ENCODE data around the gene AKAP6.

DNA sequence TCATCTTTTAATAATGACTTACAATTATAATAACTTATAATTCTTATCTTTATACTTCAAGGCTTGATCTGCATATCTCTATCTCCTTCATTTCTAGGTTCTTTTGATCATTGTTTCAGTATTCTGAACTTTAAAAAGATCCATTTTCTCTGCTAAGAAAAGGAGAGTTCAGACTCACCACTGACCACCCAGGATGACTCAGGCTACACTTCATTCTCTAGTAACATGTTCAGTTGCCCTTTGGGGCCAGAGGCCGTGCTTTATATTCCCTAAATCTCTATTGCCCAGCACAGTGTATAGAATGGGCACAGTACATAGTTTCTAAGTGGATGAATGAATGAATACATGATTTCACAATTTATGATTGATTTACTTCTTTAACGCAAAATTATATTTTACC lies 268.7 kb downstream of the AKAP6 start:
- TF ChIP-seq, protein P1, sequence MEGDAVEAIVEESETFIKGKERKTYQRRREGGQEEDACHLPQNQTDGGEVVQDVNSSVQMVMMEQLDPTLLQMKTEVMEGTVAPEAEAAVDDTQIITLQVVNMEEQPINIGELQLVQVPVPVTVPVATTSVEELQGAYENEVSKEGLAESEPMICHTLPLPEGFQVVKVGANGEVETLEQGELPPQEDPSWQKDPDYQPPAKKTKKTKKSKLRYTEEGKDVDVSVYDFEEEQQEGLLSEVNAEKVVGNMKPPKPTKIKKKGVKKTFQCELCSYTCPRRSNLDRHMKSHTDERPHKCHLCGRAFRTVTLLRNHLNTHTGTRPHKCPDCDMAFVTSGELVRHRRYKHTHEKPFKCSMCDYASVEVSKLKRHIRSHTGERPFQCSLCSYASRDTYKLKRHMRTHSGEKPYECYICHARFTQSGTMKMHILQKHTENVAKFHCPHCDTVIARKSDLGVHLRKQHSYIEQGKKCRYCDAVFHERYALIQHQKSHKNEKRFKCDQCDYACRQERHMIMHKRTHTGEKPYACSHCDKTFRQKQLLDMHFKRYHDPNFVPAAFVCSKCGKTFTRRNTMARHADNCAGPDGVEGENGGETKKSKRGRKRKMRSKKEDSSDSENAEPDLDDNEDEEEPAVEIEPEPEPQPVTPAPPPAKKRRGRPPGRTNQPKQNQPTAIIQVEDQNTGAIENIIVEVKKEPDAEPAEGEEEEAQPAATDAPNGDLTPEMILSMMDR (IDR thresholded peaks at IDR 0.05): no peak
- TF ChIP-seq POLR2A (IDR thresholded peaks at IDR 0.05): no peak

Measured in right lobe of liver (tissue), 4 donors.